Right renal cortex interstitium (tissue), 3 donors: ENCODE measurements around the gene TRIM15. TPM values are rescaled to one million over a fixed set of nuclear protein-coding genes. Genes with fewer than 3 reads are reported as not detected.
"Not testable (repeated sequence)": the region's sequence is repeated elsewhere in the genome, so short reads cannot be mapped to it uniquely, and the experiment has no call there.

ENCODE experiments used
- DNase-seq, 3 donors: peaks; one replicate each; pipeline ENCODE4 v3.0.0-alpha.2; 2013; ENCODE audit warnings: low read depth in 3 of 3, low spot score in 2 of 3
- polyA plus RNA-seq, 3 donors: library from polyadenylated mRNA; unstranded; fragments of 120-200 nt; gene quantifications; one replicate each; pipeline ENCODE4 v1.2.1, GENCODE V29; 2013; ENCODE audit not compliant: insufficient read length in 3 of 3

TRIM15 gene
- polyA plus RNA-seq, 3 donors = 0.19 to 0.28 (median 0.26) TPM

DNA sequence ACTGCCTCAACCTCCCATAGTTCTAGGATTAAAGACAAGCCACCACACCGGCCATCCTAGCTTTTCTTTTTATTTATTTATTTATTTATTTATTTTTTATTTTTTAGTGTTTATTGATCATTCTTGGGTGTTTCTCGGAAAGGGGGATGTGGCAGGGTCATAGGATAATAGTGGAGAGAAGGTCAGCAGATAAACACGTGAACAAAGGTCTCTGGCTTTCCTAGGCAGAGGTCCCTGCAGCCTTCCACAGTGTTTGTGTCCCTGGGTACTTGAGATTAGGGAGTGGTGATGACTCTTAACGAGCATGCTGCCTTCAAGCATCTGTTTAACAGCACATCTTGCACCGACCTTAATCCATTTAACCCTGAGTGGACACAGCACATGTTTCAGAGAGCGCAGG is 58.0 kb downstream of the TRIM15 start:
- not testable (repeated sequence) for DNase-seq

DNA sequence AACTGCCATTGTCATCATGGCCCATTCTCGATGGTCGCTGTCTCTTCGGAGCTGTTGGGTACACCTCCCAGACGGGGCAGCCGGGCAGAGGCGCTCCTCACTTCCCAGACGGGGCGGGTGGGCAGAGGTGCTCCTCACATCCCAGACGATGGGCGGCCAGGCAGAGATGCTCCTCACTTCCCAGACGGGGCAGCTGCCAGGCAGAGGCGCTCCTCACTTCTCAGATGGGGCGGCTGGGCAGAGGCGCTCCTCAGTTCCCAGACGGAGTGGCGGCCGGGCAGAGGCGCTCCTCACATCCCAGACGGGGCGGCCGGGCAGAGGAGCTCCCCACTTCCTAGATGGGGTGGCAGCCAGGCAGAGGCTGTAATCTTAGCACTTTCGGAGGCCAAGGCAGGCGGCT is 58.6 kb downstream of the TRIM15 start:
- DNase-seq = not testable (repeated sequence)

Other genes starting within 250 kb of the TRIM15 start
- gene HLA-A, start 221.0 kb upstream of the TRIM15 start, polyA plus RNA-seq = 100 to 1,000 TPM; 154 to 222 (median 202) TPM
- 10 to 100 TPM; 38.7 to 46.4 (median 43.4) TPM for gene POLR1H, start 102.3 kb upstream of the TRIM15 start, polyA plus RNA-seq
- 10 to 100 TPM; 65.9 to 70.4 (median 66.3) TPM for gene PPP1R11, start 96.3 kb upstream of the TRIM15 start, polyA plus RNA-seq
- gene RNF39, start 87.8 kb upstream of the TRIM15 start, polyA plus RNA-seq = 1 to 10 TPM; 1.3 to 1.7 (median 1.5) TPM
- under 1 TPM in 1 of 3 donors, not detected in 2; 0.26 TPM for gene TRIM31, start 50.5 kb upstream of the TRIM15 start, polyA plus RNA-seq
- under 1 TPM in 2 of 3 donors, not detected in 1; 0.07 to 0.10 TPM for gene TRIM40, start 27.4 kb upstream of the TRIM15 start, polyA plus RNA-seq
- gene TRIM10, start 2.3 kb upstream of the TRIM15 start, polyA plus RNA-seq = under 1 TPM; 0.36 to 0.82 (median 0.47) TPM
- gene TRIM26, start 49.9 kb downstream of the TRIM15 start, polyA plus RNA-seq = 10 to 100 TPM; 33.3 to 36.5 (median 35.3) TPM
- 10 to 100 TPM; 13.1 to 14.1 (median 13.7) TPM for gene TRIM39, start 163.4 kb downstream of the TRIM15 start, polyA plus RNA-seq
- gene RPP21, start 181.6 kb downstream of the TRIM15 start, polyA plus RNA-seq = 10 to 100 TPM; 29.4 to 32.0 (median 31.5) TPM